K562 (cell line): ENCODE measurements around the gene SULT2B1. TPM values are rescaled to one million over a fixed set of nuclear protein-coding genes. Genes with fewer than 3 reads are reported as not detected.

ENCODE experiments used
- BDP1 ChIP-seq: IDR thresholded peaks from 3 replicates; pipeline ENCODE4 v1.6.1; 2011; ENCODE audit not compliant: insufficient read length, insufficient read depth
- HMG20A ChIP-seq: fragments of 450-650 bp; formaldehyde crosslinking; conservative IDR thresholded peaks from 2 replicates; pipeline ENCODE4 v1.4.0; 2020; ENCODE audit warnings: mild to moderate bottlenecking, mixed read lengths
- MTA1 ChIP-seq: fragments of 450-650 bp; IDR thresholded peaks from 2 replicates; pipeline ENCODE4 v1.6.1; 2017; ENCODE audit warnings: borderline replicate concordance
- NR0B1 ChIP-seq: fragments of 450-650 bp; IDR thresholded peaks from one replicate; pipeline ENCODE4 v1.6.1; 2018; ENCODE audit warnings: mild to moderate bottlenecking, moderate library complexity; ENCODE audit not compliant: partially characterized antibody
- SIX5 ChIP-seq, 2 experiments: IDR thresholded peaks; 2 replicates each; pipeline ENCODE4 v1.6.1; 2011; ENCODE audit warnings: low read length in 2 of 2, borderline replicate concordance in 1 of 2, low read depth in 1 of 2, mild to moderate bottlenecking in 1 of 2, moderate library complexity in 1 of 2; ENCODE audit not compliant: insufficient read depth in 1 of 2
- UBTF ChIP-seq, 2 experiments: IDR thresholded peaks; 2 replicates each; pipeline ENCODE4 v1.6.1; 2012; ENCODE audit warnings: improper control_type of control experiment in 2 of 2, low read depth in 2 of 2, low read length in 2 of 2, borderline replicate concordance in 1 of 2
- ZBTB7A ChIP-seq: IDR thresholded peaks from 2 replicates; pipeline ENCODE4 v1.6.1; 2011; ENCODE audit warnings: low read depth, mild to moderate bottlenecking, low read length, moderate library complexity, borderline replicate concordance; ENCODE audit not compliant: control insufficient read depth
- ZEB2 ChIP-seq: fragments of 450-650 bp; IDR thresholded peaks from 2 replicates; pipeline ENCODE4 v1.6.1; 2016
- ZNF282 ChIP-seq: sonication (generic); formaldehyde crosslinking; IDR thresholded peaks from 2 replicates; pipeline ENCODE4 v1.8.1; 2023; ENCODE audit warnings: missing genetic modification reagents
- ZNF740 ChIP-seq, 3 experiments: fragments of 200-800 bp in 1 of 3; sonication (Bioruptor generic) in 1 of 3; sonication (generic) in 1 of 3; formaldehyde crosslinking in 1 of 3; IDR thresholded peaks; 2 replicates each; pipeline versions ENCODE4 v1.6.1 to v1.8.0; 2016 to 2022; ENCODE audit warnings: mild to moderate bottlenecking in 2 of 3, missing compliant biosample characterization in 2 of 3, missing genetic modification characterization in 2 of 3, missing genetic modification reagents in 1 of 3
- polyA plus RNA-seq, 8 experiments: library from polyadenylated mRNA; depleted of rRNA in 4 of 8; stranded (reverse) in 5 of 8; unstranded in 3 of 8; fragments of >200 nt; fragmentation: Nextera tagmentation in 2 of 8; fragmentation: Illumina TruSeq in 1 of 8; extraction: Ambion mirVana in 2 of 8; extraction: Trizol in 1 of 8; gene quantifications; 2 replicates each; pipeline versions ENCODE4 v1.2.1 to v1.2.3, GENCODE V29; 2011 to 2014; ENCODE audit warnings: inconsistent platforms in 1 of 8, missing spikeins in 1 of 8
- total RNA-seq, 7 experiments: library from RNA; depleted of rRNA in 6 of 7; stranded (reverse); fragments of >200 nt in 6 of 7; fragmentation: Illumina TruSeq in 2 of 7; extraction: Trizol in 2 of 7; gene quantifications; 2 replicates each; pipeline versions ENCODE4 v1.2.1 to v1.2.3, GENCODE V29; 2011 to 2021; ENCODE audit warnings: low replicate concordance in 1 of 7

The SULT2B1 gene
- total and polyA plus RNA-seq, 9 of the 15 experiments (the other 6 are each of a cell fraction or from before 2014, with no cell fraction given), result 0.09 to 0.62 (median 0.22) TPM; not detected in 2

- TF ChIP-seq ZNF740 (CRISPR knock-in tag; IDR thresholded peaks at IDR 0.05) (no peak), ZNF740 (tag; IDR thresholded peaks at IDR 0.05) (peak in 1 of 2 experiments; percentile 33; a peak in 1 of 4 replicates), MTA1 (no peak), NR0B1 (no peak), SIX5 (IDR thresholded peaks at IDR 0.05; ENCODE audit: borderline replicate concordance in 1 of 2, insufficient read depth in 1 of 2, low read depth in 1 of 2, low read length in 2 of 2) (no peak), ZEB2 (peak; percentile 66), HMG20A (CRISPR knock-in tag) (no peak), ZNF282 (no peak), ZBTB7A (0 out of 2 replicates have a peak, but pooled peaks have one; percentile 56), UBTF (IDR thresholded peaks at IDR 0.05; ENCODE audit: borderline replicate concordance in 1 of 2, low read depth in 2 of 2, low read length in 2 of 2) (no peak), BDP1 (no peak)
- TF ChIP-seq, all 486 proteins: peak for 17
Observed at GRCh38 chr19:48502350-48503018, 49.5 kb upstream of the SULT2B1 start (continued).
